COLO668 (cell line): Measurements from ENCODE around the gene GMCL1.
"Not testable (repeated sequence)": the region's sequence is repeated elsewhere in the genome, so short reads cannot be mapped to it uniquely, and the experiment has no call there.

Experiments used
- DNase-seq: peaks from one replicate; lab custom pipeline; 2025; ENCODE audit not compliant: unreplicated experiment; lab: John Stamatoyannopoulos, UW

The GMCL1 gene

GRCh38 chr2:69846182-69847067 lies 17.0 kb downstream of the GMCL1 start:
- DNase-seq: no peak

- DNase-seq: no peak
These were observed 17.8 kb downstream of the GMCL1 start for GRCh38 chr2:69847068-69847828.

GRCh38 chr2:69848186-69848790 lies 18.8 kb downstream of the GMCL1 start:
- DNase-seq: no peak

- DNase-seq: no peak
These were observed 28.8 kb downstream of the GMCL1 start for GRCh38 chr2:69858261-69858660.

DNA sequence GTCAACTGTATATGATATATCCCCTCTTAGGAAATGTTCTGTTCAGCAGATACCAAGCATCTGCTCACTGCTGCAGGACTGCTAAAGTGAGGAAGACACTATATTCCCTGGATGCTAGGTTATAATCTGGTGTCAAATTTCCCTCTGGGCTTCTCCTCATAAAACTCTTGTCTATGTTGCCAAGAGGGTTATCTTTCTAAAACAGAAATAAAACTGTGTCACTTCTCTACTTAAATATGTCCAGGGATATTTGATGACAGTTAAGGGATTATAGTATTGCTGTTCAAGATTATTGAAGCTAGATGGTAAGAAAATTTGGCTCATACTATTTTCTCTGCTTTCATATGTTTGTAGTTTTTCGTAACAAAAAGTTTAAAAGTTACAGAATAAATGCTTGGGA lies 33.8 kb downstream of the GMCL1 start:
- no peak for DNase-seq

DNA sequence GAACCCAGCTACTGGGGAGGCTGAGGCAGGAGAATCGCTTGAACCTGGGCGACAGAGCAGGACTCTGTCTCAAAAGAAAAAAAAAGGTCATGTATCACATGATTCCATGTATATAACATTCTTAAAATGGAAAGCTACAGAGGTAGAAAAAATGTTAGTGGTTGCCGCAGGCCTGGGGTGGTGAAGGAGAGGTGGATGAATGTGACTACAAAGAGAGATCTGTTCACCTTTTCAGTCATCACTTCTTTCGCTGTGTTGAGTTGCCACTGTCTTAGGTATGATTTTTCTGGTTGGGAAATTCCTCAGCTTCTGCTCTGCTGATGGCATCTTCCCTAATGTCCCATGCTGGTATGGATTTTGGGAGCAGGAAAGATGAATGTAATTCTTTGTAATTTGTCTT lies 59.0 kb downstream of the GMCL1 start:
- DNase-seq: no peak

GRCh38 chr2:69889302-69889701 lies 59.8 kb downstream of the GMCL1 start:
- no peak for DNase-seq

- no peak for DNase-seq
These were observed 61.4 kb downstream of the GMCL1 start for GRCh38 chr2:69890881-69891280.

DNA sequence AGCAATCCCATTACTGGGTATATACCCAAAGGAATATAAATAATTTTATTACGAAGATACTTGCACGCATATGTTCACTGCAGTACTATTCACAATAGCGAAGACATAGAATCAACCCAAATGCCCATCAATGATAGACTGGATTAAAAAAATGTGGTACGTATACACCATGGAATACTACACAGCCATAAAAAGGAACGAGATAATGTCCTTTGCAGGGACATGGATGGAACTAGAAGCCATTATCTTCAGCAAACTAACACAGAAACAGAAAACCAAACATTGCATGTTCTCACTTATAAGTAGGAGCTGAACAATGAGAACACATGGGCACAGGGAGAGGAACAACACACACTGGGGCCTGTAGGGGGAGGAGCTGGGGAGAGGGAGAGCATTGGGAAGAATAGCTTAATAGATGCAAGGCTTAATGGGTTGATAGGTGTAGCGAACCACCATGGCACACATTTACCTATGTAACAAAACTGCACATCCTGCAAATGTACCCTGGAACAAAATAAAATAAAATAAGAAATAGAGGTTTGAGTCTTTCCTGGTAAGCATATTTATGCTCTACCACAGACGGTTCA lies 63.5 kb downstream of the GMCL1 start:
- DNase-seq: peak; percentile 5

DNA sequence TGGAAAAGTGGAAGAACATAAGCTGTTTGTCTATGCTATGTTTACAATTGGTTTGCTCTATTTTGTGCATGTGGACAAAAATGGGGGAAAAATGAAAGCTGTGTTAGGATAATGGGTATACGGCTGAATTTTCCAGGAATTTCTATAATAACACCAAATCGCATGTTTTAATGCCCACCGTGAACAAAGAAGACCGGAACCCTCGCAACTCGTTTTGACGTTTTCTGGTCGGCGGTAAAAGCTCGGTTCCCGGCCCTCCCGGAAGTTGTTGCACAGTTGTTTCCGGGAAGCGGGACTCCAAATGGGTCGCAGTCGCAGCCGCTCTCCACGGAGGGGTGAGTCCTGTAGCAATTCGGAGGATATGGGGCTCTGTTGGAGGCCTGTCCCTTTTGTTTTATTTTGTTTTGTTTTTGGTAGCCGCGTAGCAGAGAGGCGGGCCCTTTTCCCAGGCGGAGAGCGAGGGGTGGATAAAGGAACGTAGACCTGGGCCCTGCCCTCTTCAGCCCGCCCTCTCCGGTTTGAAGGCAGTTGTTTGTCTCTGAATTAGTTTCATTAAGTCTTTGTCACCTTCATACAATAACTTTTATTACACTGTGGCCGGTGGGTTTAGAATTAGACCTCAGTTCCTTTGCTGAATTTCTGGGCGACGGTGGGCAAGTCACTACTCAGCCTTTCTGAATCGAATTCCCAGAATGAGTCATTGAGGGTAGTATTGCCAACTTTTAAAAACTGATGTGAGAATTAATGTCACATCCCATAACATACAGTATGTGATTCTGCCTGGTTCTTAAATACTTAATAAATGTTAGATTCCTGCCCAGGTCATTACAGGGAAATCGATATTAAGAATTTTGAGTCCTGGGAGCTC lies 64.5 kb downstream of the GMCL1 start, which contains the start of gene SNRNP27:
TSS of gene SNRNP27 (plus strand) at position 273 of the 868 bp plus-strand sequence. CDS start at position 302, 29 bp downstream.
- DNase-seq: peak; percentile 76

GRCh38 chr2:69894737-69895136 lies 65.3 kb downstream of the GMCL1 start:
- DNase-seq: not testable (repeated sequence)

- no peak for DNase-seq
These were observed 72.9 kb downstream of the GMCL1 start for GRCh38 chr2:69902213-69902922.

DNA sequence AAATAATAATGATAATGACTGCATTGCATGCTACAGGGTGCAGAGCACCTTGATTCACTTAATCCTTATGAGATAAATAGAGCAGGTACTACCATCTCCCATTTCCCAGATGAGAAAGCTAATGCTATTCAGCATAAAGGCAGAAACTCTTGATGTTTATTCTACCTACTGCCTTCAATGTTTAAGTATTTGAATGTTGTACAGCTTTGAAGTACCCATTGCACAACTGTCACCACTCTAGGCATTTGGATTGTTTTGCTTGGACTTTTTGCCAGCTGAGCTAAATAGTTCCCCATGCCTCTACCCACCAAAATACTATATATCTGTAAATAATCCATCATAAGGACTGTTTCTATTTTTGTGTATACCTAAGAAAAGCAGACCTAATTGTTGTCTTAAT lies 77.8 kb downstream of the GMCL1 start:
- no peak for DNase-seq

GRCh38 chr2:69911985-69912563 lies 82.6 kb downstream of the GMCL1 start:
- no peak for DNase-seq

DNA sequence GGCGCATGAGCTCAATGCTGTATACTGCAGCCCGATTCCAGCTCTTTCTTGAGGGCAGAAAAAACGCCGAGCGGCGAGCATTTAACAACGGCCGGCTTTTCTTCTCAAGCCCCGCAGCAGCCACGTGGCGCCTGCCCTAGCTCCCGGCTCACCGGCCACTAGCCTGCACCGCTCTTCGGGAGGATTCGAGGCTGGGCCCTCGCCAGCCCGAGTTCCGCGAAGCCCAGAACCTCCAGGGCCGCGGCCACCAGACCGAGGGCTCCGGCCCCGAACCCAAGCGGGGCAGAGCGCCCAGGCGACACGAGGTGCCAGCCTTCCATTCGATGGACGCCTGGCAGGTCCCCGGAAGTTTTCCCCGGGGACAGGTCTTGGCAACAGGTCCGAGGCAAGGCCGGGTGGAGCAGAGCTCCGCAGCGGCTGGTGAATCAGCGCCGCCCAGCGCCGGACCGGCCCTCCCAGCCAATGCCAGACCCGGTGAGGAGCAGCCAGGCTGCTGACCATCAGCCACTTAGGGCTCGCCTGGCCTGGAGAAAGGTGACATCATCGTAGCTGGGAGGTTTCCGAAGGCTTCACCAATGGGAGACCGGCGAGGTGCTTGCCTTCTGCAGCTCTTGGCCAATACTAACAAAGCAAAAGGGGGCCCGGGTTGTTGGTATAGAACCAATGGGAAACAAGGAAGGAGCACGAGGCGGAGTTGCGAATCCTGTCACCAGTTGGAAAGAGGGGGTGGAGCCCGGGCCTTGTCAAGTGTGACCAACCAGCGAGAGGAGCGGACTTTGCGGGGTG lies 84.9 kb downstream of the GMCL1 start:
- DNase-seq: peak; percentile 99

DNA sequence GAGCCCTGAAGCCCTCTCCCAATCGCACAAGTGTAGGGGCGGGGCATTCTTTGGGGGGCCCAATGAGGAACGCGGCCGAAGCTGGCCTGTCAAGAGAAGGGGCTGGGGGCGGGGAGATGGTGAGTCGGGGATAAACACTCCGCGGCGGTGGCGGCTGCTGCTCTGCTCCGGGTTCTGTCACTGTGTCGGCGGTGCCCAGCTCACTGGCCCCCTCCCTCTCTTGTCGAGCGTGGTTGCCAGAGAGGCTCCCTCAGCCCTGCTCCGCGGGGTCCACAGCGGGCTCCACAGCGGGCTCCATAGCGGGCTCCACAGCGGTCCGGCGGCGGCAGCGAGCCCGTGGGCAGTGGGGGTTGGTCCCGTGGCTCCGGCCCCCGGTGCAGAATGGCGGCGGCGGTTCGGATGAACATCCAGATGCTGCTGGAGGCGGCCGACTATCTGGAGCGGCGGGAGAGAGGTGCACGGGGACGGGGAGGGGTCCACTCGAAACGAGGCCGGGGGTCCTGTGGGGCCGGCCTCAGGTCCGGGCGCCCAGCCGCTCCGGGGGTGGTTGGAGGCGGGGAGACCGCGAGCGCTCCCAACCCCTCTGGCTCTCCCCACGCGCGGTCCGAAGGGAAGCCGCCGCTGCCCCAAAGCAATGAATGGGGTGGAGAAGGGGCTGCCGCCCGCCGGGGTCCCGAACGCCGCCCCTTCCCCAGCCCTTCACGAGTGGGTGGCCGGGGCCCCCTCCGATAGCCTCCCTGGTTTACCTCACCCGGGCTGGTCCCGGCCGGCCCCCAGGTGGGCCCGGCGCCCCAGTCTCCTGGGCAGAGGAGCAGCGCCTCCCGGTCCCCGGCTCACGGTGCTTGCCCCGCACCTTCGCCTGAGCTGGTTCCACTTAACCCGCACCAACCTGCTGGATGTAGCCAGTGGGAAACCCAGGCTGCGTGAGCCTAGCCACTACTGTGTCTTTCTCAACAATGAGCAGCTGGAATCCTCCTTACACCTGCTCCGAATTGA lies 85.8 kb downstream of the GMCL1 start, which contains the start of gene MXD1:
TSS of gene MXD1 (plus strand) at position 160 of the 996 bp plus-strand sequence. CDS start at position 382, 222 bp downstream.
- DNase-seq: peak; percentile 41

GRCh38 chr2:69916106-69916505 lies 86.6 kb downstream of the GMCL1 start:
- no peak for DNase-seq
